ENCODE results near the gene MMP2.

The MMP2 gene

DNA sequence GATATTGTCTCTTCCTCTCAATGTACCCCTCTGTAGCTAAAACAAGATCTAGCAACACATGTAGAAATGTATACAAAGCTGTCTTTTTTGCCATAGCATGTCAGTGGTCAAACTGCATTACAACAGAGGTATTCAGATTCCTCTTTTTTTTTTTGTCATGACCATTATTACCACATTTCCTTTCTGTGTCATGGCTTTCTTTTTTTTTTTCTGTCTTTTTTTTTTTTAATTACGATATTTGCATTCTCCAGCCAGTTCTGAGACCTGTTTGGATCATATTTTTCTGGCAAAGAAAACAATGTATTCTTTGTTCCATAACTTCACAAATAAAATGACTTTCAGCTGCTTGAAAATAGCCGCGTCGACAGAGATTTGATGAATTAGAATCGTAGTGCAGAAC lies 60.1 kb downstream of the MMP2 start:
- H2AFZ ChIP-seq (ENCODE audit: low read length) = no peak overlapping the region
- H3K79me2 ChIP-seq (ENCODE audit: low read length) = no peaks in the 10 kb centered on the region
- no peaks in the 10 kb centered on the region for H3K9me2 ChIP-seq (replicated peaks; ENCODE audit: insufficient read depth, low read length)
- H3F3A ChIP-seq (ENCODE audit: insufficient read depth, low read length) = peaks cover 4% of the 10 kb centered on the region; the same call in 1 of the 2 replicates
- H3K9ac ChIP-seq (ENCODE audit: low read length) = no peak overlapping the region
- H3K4me3 ChIP-seq (ENCODE audit: low read length) = no peak overlapping the region
- peaks cover 14% of the 10 kb centered on the region for H3K4me1 ChIP-seq (ENCODE audit: low read length)
- H4K20me1 ChIP-seq (ENCODE audit: insufficient read depth, low read length) = no peaks in the 10 kb centered on the region
- no peak for TF ChIP-seq EZH2 (optimal IDR thresholded peaks at IDR 0.05; ENCODE audit: low read depth, low read length)
- TF ChIP-seq, protein P1, sequence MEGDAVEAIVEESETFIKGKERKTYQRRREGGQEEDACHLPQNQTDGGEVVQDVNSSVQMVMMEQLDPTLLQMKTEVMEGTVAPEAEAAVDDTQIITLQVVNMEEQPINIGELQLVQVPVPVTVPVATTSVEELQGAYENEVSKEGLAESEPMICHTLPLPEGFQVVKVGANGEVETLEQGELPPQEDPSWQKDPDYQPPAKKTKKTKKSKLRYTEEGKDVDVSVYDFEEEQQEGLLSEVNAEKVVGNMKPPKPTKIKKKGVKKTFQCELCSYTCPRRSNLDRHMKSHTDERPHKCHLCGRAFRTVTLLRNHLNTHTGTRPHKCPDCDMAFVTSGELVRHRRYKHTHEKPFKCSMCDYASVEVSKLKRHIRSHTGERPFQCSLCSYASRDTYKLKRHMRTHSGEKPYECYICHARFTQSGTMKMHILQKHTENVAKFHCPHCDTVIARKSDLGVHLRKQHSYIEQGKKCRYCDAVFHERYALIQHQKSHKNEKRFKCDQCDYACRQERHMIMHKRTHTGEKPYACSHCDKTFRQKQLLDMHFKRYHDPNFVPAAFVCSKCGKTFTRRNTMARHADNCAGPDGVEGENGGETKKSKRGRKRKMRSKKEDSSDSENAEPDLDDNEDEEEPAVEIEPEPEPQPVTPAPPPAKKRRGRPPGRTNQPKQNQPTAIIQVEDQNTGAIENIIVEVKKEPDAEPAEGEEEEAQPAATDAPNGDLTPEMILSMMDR (IDR thresholded peaks at IDR 0.05; ENCODE audit: low read length) = no peak
- TF ChIP-seq EZH2phosphoT487 (IDR thresholded peaks at IDR 0.05; ENCODE audit: low read length) = no peak
- no peaks in the 10 kb centered on the region for H3K27me3 ChIP-seq (replicated peaks; ENCODE audit: insufficient read depth, low read length)
- H3K36me3 ChIP-seq (replicated peaks; ENCODE audit: insufficient read depth, low read length) = no peaks in the 10 kb centered on the region
- no peak overlapping the region for H3K4me2 ChIP-seq (ENCODE audit: low read depth, low read length)
- DNase-seq = no peak
- no peak overlapping the region for H3K27ac ChIP-seq (ENCODE audit: low read length)
- no peaks in the 10 kb centered on the region for H3K9me3 ChIP-seq (replicated peaks; ENCODE audit: insufficient read depth, low read length)

DNA sequence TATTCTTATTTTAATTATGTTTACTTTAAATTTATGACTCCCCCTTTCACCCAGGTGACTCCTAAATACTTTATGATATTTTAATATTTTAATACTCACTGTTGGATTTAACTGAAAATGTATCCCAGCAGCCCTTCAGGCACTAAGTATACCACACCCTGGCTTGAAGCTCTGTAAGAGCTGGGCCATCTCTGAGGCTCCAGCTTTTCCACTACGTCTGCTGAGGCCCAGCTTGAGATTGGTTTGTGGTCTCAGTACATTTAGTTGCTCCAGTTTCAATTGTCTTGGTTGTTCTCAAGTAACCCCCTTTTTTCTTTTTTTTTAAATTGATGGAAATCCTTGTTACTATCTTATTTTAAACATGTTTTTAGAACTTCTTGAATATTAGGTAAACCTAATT lies 60.5 kb downstream of the MMP2 start:
- Histone ChIP-seq H3K9me3 (replicated peaks; ENCODE audit: insufficient read depth, low read length) (no peaks in the 10 kb centered on the region), H2AFZ (ENCODE audit: low read length) (no peak overlapping the region), H3K4me3 (ENCODE audit: low read length) (no peak overlapping the region), H3K9me2 (replicated peaks; ENCODE audit: insufficient read depth, low read length) (no peaks in the 10 kb centered on the region), H4K20me1 (ENCODE audit: insufficient read depth, low read length) (no peaks in the 10 kb centered on the region), H3K36me3 (replicated peaks; ENCODE audit: insufficient read depth, low read length) (no peaks in the 10 kb centered on the region), H3K27ac (ENCODE audit: low read length) (no peak overlapping the region), H3K79me2 (ENCODE audit: low read length) (no peaks in the 10 kb centered on the region), H3K27me3 (replicated peaks; ENCODE audit: insufficient read depth, low read length) (no peaks in the 10 kb centered on the region), H3K4me2 (ENCODE audit: low read depth, low read length) (no peak overlapping the region), H3F3A (ENCODE audit: insufficient read depth, low read length) (peaks cover 4% of the 10 kb centered on the region; the same call in 1 of the 2 replicates), H3K4me1 (ENCODE audit: low read length) (peaks cover 14% of the 10 kb centered on the region), H3K9ac (ENCODE audit: low read length) (no peak overlapping the region)
- no peak for TF ChIP-seq EZH2phosphoT487 (IDR thresholded peaks at IDR 0.05; ENCODE audit: low read length)
- TF ChIP-seq EZH2 (optimal IDR thresholded peaks at IDR 0.05; ENCODE audit: low read depth, low read length) = no peak
- TF ChIP-seq, protein P1 (IDR thresholded peaks at IDR 0.05; ENCODE audit: low read length) = no peak
- DNase-seq = no peak

DNA sequence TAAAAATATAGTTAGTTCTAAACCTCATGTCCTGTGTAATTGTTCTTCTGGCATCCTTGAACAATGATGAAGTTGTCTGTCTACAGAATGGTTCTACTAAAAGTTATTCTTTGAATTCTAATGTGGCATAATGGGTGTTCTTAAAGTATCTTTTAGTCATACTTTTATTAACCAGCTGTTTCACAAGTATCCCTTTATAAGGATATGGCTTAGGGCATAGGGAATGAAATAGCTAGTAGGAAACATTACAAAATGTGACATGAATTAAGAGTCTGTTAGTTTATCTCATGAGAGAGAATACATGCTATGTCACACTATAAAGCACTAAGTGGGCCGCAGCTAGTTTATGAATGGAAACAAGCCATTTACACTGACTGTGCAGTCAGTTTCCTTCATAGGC lies 61.2 kb downstream of the MMP2 start:
- H3F3A ChIP-seq (ENCODE audit: insufficient read depth, low read length) = no peaks in the 10 kb centered on the region
- TF ChIP-seq EZH2 (optimal IDR thresholded peaks at IDR 0.05; ENCODE audit: low read depth, low read length) (no peak), EZH2phosphoT487 (IDR thresholded peaks at IDR 0.05; ENCODE audit: low read length) (no peak)
- TF ChIP-seq, protein P1 (IDR thresholded peaks at IDR 0.05; ENCODE audit: low read length) = no peak
- H3K4me3 ChIP-seq (ENCODE audit: low read length) = no peak overlapping the region
- peaks cover 10% of the 10 kb centered on the region for H3K4me1 ChIP-seq (ENCODE audit: low read length)
- no peak overlapping the region for H3K4me2 ChIP-seq (ENCODE audit: low read depth, low read length)
- no peaks in the 10 kb centered on the region for H4K20me1 ChIP-seq (ENCODE audit: insufficient read depth, low read length)
- H3K27me3 ChIP-seq (replicated peaks; ENCODE audit: insufficient read depth, low read length) = no peaks in the 10 kb centered on the region
- H3K9ac ChIP-seq (ENCODE audit: low read length) = no peak overlapping the region
- no peak overlapping the region for H3K27ac ChIP-seq (ENCODE audit: low read length)
- no peaks in the 10 kb centered on the region for H3K9me2 ChIP-seq (replicated peaks; ENCODE audit: insufficient read depth, low read length)
- no peaks in the 10 kb centered on the region for H3K36me3 ChIP-seq (replicated peaks; ENCODE audit: insufficient read depth, low read length)
- no peaks in the 10 kb centered on the region for H3K9me3 ChIP-seq (replicated peaks; ENCODE audit: insufficient read depth, low read length)
- H3K79me2 ChIP-seq (ENCODE audit: low read length) = no peaks in the 10 kb centered on the region
- DNase-seq = no peak
- H2AFZ ChIP-seq (ENCODE audit: low read length) = no peak overlapping the region
